Trophoblast cell (in vitro differentiated cells and primary cell): ENCODE results near the gene SPO11.

Experiments used
- DNase-seq, 2 donors: peaks; one replicate each; pipeline ENCODE4 v3.0.0-alpha.2; 2016
- H2AFZ ChIP-seq: 2 replicates; pipeline ENCODE4 v1.6.1; 2013; ENCODE audit warnings: low read length, moderate library complexity, mild to moderate bottlenecking; ENCODE audit not compliant: insufficient read depth, poor library complexity
- H2AK5ac ChIP-seq: 2 replicates; pipeline ENCODE4 v1.6.1; 2013; ENCODE audit warnings: mild to moderate bottlenecking, low read length
- H2BK120ac ChIP-seq: 2 replicates; pipeline ENCODE4 v1.6.1; 2013; ENCODE audit warnings: low read length, mild to moderate bottlenecking, moderate library complexity; ENCODE audit not compliant: insufficient read depth, poor library complexity
- H2BK12ac ChIP-seq: 2 replicates; pipeline ENCODE4 v1.6.1; 2013; ENCODE audit warnings: mild to moderate bottlenecking, low read length, moderate library complexity
- H2BK5ac ChIP-seq: 2 replicates; pipeline ENCODE4 v1.6.1; 2013; ENCODE audit warnings: low read length, low read depth, moderate library complexity, mild to moderate bottlenecking; ENCODE audit not compliant: poor library complexity
- H3K14ac ChIP-seq: 2 replicates; pipeline ENCODE4 v1.6.1; 2013; ENCODE audit warnings: mild to moderate bottlenecking, low read length
- H3K18ac ChIP-seq: 2 replicates; pipeline ENCODE4 v1.6.1; 2013; ENCODE audit warnings: mild to moderate bottlenecking, low read length
- H3K23ac ChIP-seq: 2 replicates; pipeline ENCODE4 v1.6.1; 2013; ENCODE audit warnings: low read length
- H3K27ac ChIP-seq: 2 replicates; pipeline ENCODE4 v1.5.1; 2013; ENCODE audit warnings: low read depth, mild to moderate bottlenecking, inconsistent platforms, low read length, moderate library complexity
- H3K27me3 ChIP-seq: 2 replicates; pipeline ENCODE4 v1.6.1; 2013; ENCODE audit warnings: inconsistent platforms, mild to moderate bottlenecking, low read length, moderate library complexity; ENCODE audit not compliant: insufficient read depth
- H3K36me3 ChIP-seq, 2 experiments: 1 replicate in 1 of 2; 2 replicates in 1 of 2; pipeline ENCODE4 v1.6.1; 2013; ENCODE audit warnings: low read length in 2 of 2, mild to moderate bottlenecking in 2 of 2, moderate library complexity in 1 of 2; ENCODE audit not compliant: insufficient read depth in 2 of 2, control insufficient read depth in 1 of 2
- H3K4ac ChIP-seq: 2 replicates; pipeline ENCODE4 v1.6.1; 2013; ENCODE audit warnings: low read depth, mild to moderate bottlenecking, low read length, moderate library complexity
- H3K4me1 ChIP-seq, 2 experiments: 1 replicate in 1 of 2; 2 replicates in 1 of 2; pipeline ENCODE4 v1.6.1; 2013; ENCODE audit warnings: low read length in 2 of 2, mild to moderate bottlenecking in 2 of 2, moderate library complexity in 1 of 2; ENCODE audit not compliant: insufficient read depth in 2 of 2, control insufficient read depth in 1 of 2
- H3K4me2 ChIP-seq: 2 replicates; pipeline ENCODE4 v1.6.1; 2013; ENCODE audit warnings: inconsistent platforms, mild to moderate bottlenecking, low read length, moderate library complexity
- H3K4me3 ChIP-seq: 2 replicates; pipeline ENCODE4 v1.5.1; 2013; ENCODE audit warnings: mild to moderate bottlenecking, low read depth, low read length, inconsistent platforms
- H3K79me1 ChIP-seq: one replicate; pipeline ENCODE4 v1.6.1; 2013; ENCODE audit warnings: low read length
- H3K79me2 ChIP-seq: 2 replicates; pipeline ENCODE4 v1.6.1; 2013; ENCODE audit warnings: low read length, mild to moderate bottlenecking; ENCODE audit not compliant: control insufficient read depth, insufficient read depth, poor library complexity
- H3K9ac ChIP-seq: 2 replicates; pipeline ENCODE4 v1.6.1; 2013; ENCODE audit warnings: mild to moderate bottlenecking, low read length
- H3K9me3 ChIP-seq: 2 replicates; pipeline ENCODE4 v1.6.1; 2013; ENCODE audit warnings: low read depth, mild to moderate bottlenecking, control low read depth, inconsistent platforms, low read length; ENCODE audit not compliant: insufficient read depth
- H4K12ac ChIP-seq: 2 replicates; pipeline ENCODE4 v1.6.1; 2013; ENCODE audit warnings: low read depth, mild to moderate bottlenecking, low read length, moderate library complexity
- H4K8ac ChIP-seq: 2 replicates; pipeline ENCODE4 v1.6.1; 2013; ENCODE audit warnings: low read depth, mild to moderate bottlenecking, low read length, moderate library complexity
- H4K91ac ChIP-seq: one replicate; pipeline ENCODE4 v1.6.1; 2013; ENCODE audit warnings: low read depth, mild to moderate bottlenecking, low read length, moderate library complexity
- WGBS: extraction: QIAGEN DNeasy Blood & Tissue Kit; methylation state at CpG from one replicate; pipeline ENCODE4 v1.1.7; 2013; ENCODE audit warnings: missing lambda C conversion rate; ENCODE audit not compliant: insufficient read length, insufficient coverage; ENCODE audit errors: extremely low coverage; 5-methylcytosine and 5-hydroxymethylcytosine counted together

SPO11 gene

GRCh38 chr20:57375652-57376230, 46.1 kb downstream of the SPO11 start:
- no peaks in the 10 kb centered on the region for H3K79me2 ChIP-seq

DNA sequence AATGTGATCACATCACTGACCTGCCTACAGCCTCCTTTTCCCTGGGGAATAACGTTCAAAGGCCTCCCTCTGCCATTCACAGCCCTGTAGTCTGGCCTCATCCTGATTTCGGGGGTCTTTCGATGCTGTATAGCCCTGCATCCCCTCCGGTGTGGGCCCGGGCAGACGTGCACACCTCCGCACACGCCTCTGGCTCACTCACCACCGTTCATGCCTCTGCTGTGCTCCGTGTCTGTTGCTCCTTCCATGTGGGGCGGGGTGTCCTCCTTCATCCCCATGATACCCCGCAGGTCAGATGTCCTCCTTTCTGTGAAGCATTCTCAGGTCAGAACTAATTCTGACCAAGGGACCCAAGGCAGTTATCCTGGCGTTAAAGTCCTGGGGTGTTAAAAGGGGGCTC, 47.7 kb downstream of the SPO11 start:
- Histone ChIP-seq H3K23ac (no peak overlapping the region), H3K79me2 (no peaks in the 10 kb centered on the region), H3K4me3 (peak overlapping the region; percentile 13), H2BK12ac (no peak overlapping the region), H3K4me2 (no peak overlapping the region), H3K9ac (no peak overlapping the region), H3K27me3 (no peaks in the 10 kb centered on the region), H2AFZ (no peak overlapping the region), H3K36me3 (peaks cover 47 to 58% of the 10 kb centered on the region in 2 experiments), H4K8ac (no peak overlapping the region), H2AK5ac (no peak overlapping the region), H3K4me1 (no peaks in the 10 kb centered on the region), H3K9me3 (peaks cover 2% of the 10 kb centered on the region), H3K18ac (no peak overlapping the region), H3K27ac (no peak overlapping the region), H4K91ac (no peak overlapping the region), H2BK120ac (no peak overlapping the region), H4K12ac (no peak overlapping the region), H3K14ac (no peak overlapping the region), H3K79me1 (no peaks in the 10 kb centered on the region), H3K4ac (no peak overlapping the region), H2BK5ac (no peak overlapping the region)
- DNase-seq, result no peak
- WGBS, result no CpG with 5 or more reads among the region's 13 CpGs

More at GRCh38 chr20:57375652-57376230, 46.1 kb downstream of the SPO11 start:
- no peak overlapping the region for H3K9ac ChIP-seq
- no peak overlapping the region for H2BK120ac ChIP-seq
- H3K23ac ChIP-seq, result no peak overlapping the region
- H2AFZ ChIP-seq, result no peak overlapping the region
- no peak overlapping the region for H3K27ac ChIP-seq
- no peak overlapping the region for H3K18ac ChIP-seq
- H2BK12ac ChIP-seq, result no peak overlapping the region
- no peaks in the 10 kb centered on the region for H3K4me1 ChIP-seq
- no peak overlapping the region for H3K4ac ChIP-seq
- no peak overlapping the region for H3K14ac ChIP-seq
- H3K4me3 ChIP-seq, result no peak overlapping the region
- no CpG with 5 or more reads among the region's 10 CpGs for WGBS
- no peak for DNase-seq
- H3K79me1 ChIP-seq, result no peaks in the 10 kb centered on the region
- no peak overlapping the region for H2AK5ac ChIP-seq
- no peak overlapping the region for H4K8ac ChIP-seq
- no peaks in the 10 kb centered on the region for H3K27me3 ChIP-seq
- no peak overlapping the region for H2BK5ac ChIP-seq
- no peak overlapping the region for H4K91ac ChIP-seq
- H3K9me3 ChIP-seq, result peaks cover 2% of the 10 kb centered on the region
- H3K36me3 ChIP-seq, result peaks cover 54 to 74% of the 10 kb centered on the region in 2 experiments
- no peak overlapping the region for H4K12ac ChIP-seq
- no peak overlapping the region for H3K4me2 ChIP-seq

GRCh38 chr20:57378107-57378506, 48.5 kb downstream of the SPO11 start:
- no peaks in the 10 kb centered on the region for H3K27me3 ChIP-seq
- H3K4me2 ChIP-seq, result no peak overlapping the region
- no peaks in the 10 kb centered on the region for H3K4me1 ChIP-seq
- H3K9me3 ChIP-seq, result no peaks in the 10 kb centered on the region
- H3K14ac ChIP-seq, result no peak overlapping the region
- H4K12ac ChIP-seq, result no peak overlapping the region
- H4K91ac ChIP-seq, result no peak overlapping the region
- no peak overlapping the region for H2BK120ac ChIP-seq
- no peaks in the 10 kb centered on the region for H3K79me1 ChIP-seq
- H3K4me3 ChIP-seq, result no peak overlapping the region
- DNase-seq, result no peak
- H4K8ac ChIP-seq, result no peak overlapping the region
- no peak overlapping the region for H3K9ac ChIP-seq
- H3K27ac ChIP-seq, result no peak overlapping the region
- no peak overlapping the region for H3K4ac ChIP-seq
- no peak overlapping the region for H3K18ac ChIP-seq
- no peaks in the 10 kb centered on the region for H3K79me2 ChIP-seq
- H3K23ac ChIP-seq, result no peak overlapping the region
- H2BK5ac ChIP-seq, result no peak overlapping the region
- H2AK5ac ChIP-seq, result no peak overlapping the region
- WGBS, result no CpG with 5 or more reads among the region's 16 CpGs
- no peak overlapping the region for H2AFZ ChIP-seq
- H3K36me3 ChIP-seq, result peaks cover 40 to 51% of the 10 kb centered on the region in 2 experiments
- no peak overlapping the region for H2BK12ac ChIP-seq

DNA sequence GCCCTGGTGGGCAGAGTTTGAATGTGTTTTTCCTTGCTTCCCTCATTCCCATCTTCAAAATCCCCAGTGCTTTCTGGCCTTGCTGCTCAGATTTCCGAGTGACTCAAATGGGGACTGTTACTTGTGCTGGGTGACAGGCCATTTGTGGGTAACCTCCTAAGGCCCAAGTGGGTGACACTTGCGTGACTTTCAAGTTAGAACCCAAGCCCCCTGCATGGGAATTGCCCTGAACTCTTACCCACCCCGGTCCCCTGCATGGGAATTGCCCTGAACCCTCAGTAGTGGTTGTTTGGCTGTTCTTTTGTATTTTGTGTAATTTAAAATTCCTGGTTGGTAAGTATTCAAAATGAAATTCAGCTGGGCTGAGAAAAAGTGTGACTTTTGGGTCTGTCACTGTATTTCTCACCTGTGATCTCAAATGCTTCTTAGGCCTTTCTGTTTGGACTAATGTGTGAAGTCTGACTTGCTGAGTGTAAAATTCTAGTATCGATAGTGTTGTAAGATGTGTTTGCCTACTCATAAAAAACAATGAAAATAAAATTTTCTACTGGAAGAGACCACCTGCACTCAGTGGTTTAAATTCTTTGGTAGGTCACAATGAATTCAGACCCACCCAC, 49.2 kb downstream of the SPO11 start:
- no peak overlapping the region for H3K18ac ChIP-seq
- no peaks in the 10 kb centered on the region for H3K27me3 ChIP-seq
- H3K9ac ChIP-seq, result no peak overlapping the region
- H3K4me1 ChIP-seq, result no peaks in the 10 kb centered on the region
- no peak overlapping the region for H2BK5ac ChIP-seq
- H2BK12ac ChIP-seq, result no peak overlapping the region
- no peak overlapping the region for H3K27ac ChIP-seq
- peaks cover 40 to 46% of the 10 kb centered on the region in 2 experiments for H3K36me3 ChIP-seq
- no CpG with 5 or more reads among the region's 4 CpGs for WGBS
- no peak overlapping the region for H3K4me3 ChIP-seq
- H2AFZ ChIP-seq, result no peak overlapping the region
- H4K91ac ChIP-seq, result no peak overlapping the region
- H4K8ac ChIP-seq, result no peak overlapping the region
- no peak overlapping the region for H2AK5ac ChIP-seq
- H4K12ac ChIP-seq, result no peak overlapping the region
- H2BK120ac ChIP-seq, result no peak overlapping the region
- H3K4ac ChIP-seq, result no peak overlapping the region
- no peak overlapping the region for H3K14ac ChIP-seq
- H3K23ac ChIP-seq, result no peak overlapping the region
- no peak for DNase-seq
- H3K79me1 ChIP-seq, result no peaks in the 10 kb centered on the region
- H3K9me3 ChIP-seq, result no peaks in the 10 kb centered on the region
- H3K4me2 ChIP-seq, result no peak overlapping the region
- H3K79me2 ChIP-seq, result no peaks in the 10 kb centered on the region
